Caco-2 (cell line): ENCODE measurements around the gene PPT2. TPM values are rescaled to one million over a fixed set of nuclear protein-coding genes. Genes with fewer than 3 reads are reported as not detected.

Experiments used
- BruUV-seq: library from RNA; stranded (reverse); fragments of 400-500 nt; replicated peaks from 2 replicates; lab custom pipeline; 2021; lab: Mats Ljungman, UMichigan
- CTCF ChIA-PET: fragments of 300-600 bp; sonication (Branson Sonifier 250); formaldehyde crosslinking; loops from one replicate; lab custom pipeline; 2022; ENCODE audit warnings: antibody characterized with exemption; lab: Charles Lee
- POLR2A ChIA-PET: fragments of 300-600 bp; sonication (Branson Sonifier 250); formaldehyde crosslinking; loops from one replicate; lab custom pipeline; 2022; ENCODE audit warnings: antibody characterized with exemption; lab: Charles Lee
- DNase-seq, 2 experiments: peaks; one replicate each; pipeline versions ENCODE4 v3.0.0 to v3.0.0-alpha.2; 2020 to 2022
- H3K27me3 ChIP-seq: replicated peaks from 2 replicates; pipeline ENCODE4 v1.6.0; 2011; ENCODE audit warnings: low read length; ENCODE audit not compliant: control insufficient read depth, insufficient read depth
- H3K36me3 ChIP-seq: 2 replicates; pipeline ENCODE4 v1.5.1; 2011; ENCODE audit warnings: low read length; ENCODE audit not compliant: control insufficient read depth, insufficient read depth
- H3K4me1 ChIP-seq: fragments of 250-450 bp; sonication (Bioruptor Pico); 2 replicates; pipeline ENCODE4 v1.5.1; 2020; ENCODE audit warnings: mild to moderate bottlenecking
- H3K4me3 ChIP-seq: 2 replicates; pipeline ENCODE4 v1.5.1; 2011; ENCODE audit warnings: low read depth, mild to moderate bottlenecking, control low read depth, low read length
- H3K9me3 ChIP-seq: fragments of 250-450 bp; sonication (Bioruptor Pico); 2 replicates; pipeline ENCODE4 v1.5.1; 2020; ENCODE audit warnings: mild to moderate bottlenecking, moderate library complexity
- H3K27ac Mint-ChIP-seq: one replicate; pipeline ENCODE4 v1.8.0; 2022; ENCODE audit warnings: mixed read lengths; ENCODE audit not compliant: unreplicated experiment
- H3K27me3 Mint-ChIP-seq: one replicate; pipeline ENCODE4 v1.8.0; 2022; ENCODE audit warnings: mixed read lengths; ENCODE audit not compliant: insufficient read depth, unreplicated experiment
- H3K36me3 Mint-ChIP-seq: one replicate; pipeline ENCODE4 v1.8.0; 2022; ENCODE audit warnings: mild to moderate bottlenecking, mixed read lengths; ENCODE audit not compliant: insufficient read depth, unreplicated experiment
- H3K4me1 Mint-ChIP-seq: one replicate; pipeline ENCODE4 v1.8.0; 2022; ENCODE audit warnings: low read depth, mixed read lengths; ENCODE audit not compliant: unreplicated experiment
- H3K4me3 Mint-ChIP-seq: one replicate; pipeline ENCODE4 v1.8.0; 2022; ENCODE audit warnings: mild to moderate bottlenecking, moderate library complexity, mixed read lengths; ENCODE audit not compliant: unreplicated experiment
- H3K9me3 Mint-ChIP-seq: one replicate; pipeline ENCODE4 v1.8.0; 2022; ENCODE audit warnings: mixed read lengths; ENCODE audit not compliant: unreplicated experiment
- intact Hi-C: fragments of 100-400 bp; cut with micrococcal nuclease; formaldehyde crosslinking; loops from one replicate; pipeline ENCODE4 v1.10.0; 2022; ENCODE audit not compliant: unreplicated experiment
- total RNA-seq: library from RNA; stranded (reverse); gene quantifications from 2 replicates; pipeline ENCODE4 v1.2.3, GENCODE V29; 2022
- TF ChIP-seq, protein P1 (sequence below), 2 experiments: fragments of 200-600 bp in 1 of 2; IDR thresholded peaks; 1 replicate in 1 of 2; 2 replicates in 1 of 2; pipeline versions ENCODE4 v1.5.1 to v1.8.0; 2011 to 2022; ENCODE audit warnings: antibody characterized with exemption in 1 of 2, control low read depth in 1 of 2, inconsistent platforms in 1 of 2, low read depth in 1 of 2, low read length in 1 of 2, mild to moderate bottlenecking in 1 of 2, moderate library complexity in 1 of 2; ENCODE audit not compliant: insufficient read depth in 1 of 2, severe bottlenecking in 1 of 2, unreplicated experiment in 1 of 2

The PPT2 gene
- total RNA-seq, 1 experiment from 2014 or later: 80.8 TPM

DNA sequence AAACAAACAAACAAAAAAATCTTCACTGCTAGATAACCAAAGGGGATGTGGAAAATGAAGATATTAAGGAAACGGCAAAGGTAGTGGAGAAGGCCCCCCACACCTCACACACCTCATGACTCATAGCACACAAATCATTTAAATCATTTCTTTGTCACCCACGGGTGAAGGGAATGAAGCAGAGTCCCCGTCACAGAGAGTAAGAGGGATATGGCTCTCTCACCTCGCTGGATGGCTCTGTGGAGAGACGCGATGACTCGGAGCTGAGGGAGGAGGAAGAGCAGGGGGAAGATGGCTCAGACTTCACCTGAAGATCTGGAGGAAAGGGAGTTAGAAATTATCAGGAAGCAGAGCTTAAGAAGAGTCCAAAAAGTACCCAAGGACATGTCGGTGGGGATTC is 27.1 kb upstream of the PPT2 start:
- CTCF ChIA-PET: no interaction called here
- POLR2A ChIA-PET: interaction anchor here (2.3 kb wide), 1 partner anchor 69 kb away, joined by 13 read pairs; no protein-coding TSS in a partner anchor

DNA sequence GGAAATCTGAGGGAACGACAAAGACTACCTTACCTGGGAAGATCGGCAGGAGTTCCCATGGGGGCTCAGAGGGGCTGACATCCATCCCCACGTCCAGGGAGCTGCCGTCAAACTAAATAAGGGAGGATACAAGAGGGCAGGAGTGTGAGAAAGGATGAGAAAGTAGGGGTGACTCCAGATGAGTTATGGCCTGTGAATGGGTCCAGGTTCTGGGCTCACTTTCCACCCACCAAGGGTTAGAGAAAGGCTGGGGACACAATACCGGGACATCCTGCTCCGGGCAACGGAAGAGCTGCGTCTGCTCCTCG is 26.6 kb upstream of the PPT2 start:
- DNase-seq: no peak
- Mint-ChIP-seq H3K9me3 (no peaks in the 10 kb centered on the region), H3K4me3 (peak overlapping the region; percentile 99), H3K27ac (peak overlapping the region; percentile 99), H3K36me3 (peaks cover 47% of the 10 kb centered on the region), H3K4me1 (peaks cover 25% of the 10 kb centered on the region), H3K27me3 (no peaks in the 10 kb centered on the region)
- Histone ChIP-seq H3K4me3 (peak overlapping the region; percentile 75), H3K4me1 (peaks cover 17% of the 10 kb centered on the region), H3K27me3 (no peaks in the 10 kb centered on the region), H3K36me3 (0 out of 2 replicates have a peak, but pooled peaks cover 1% of the 10 kb centered on the region), H3K9me3 (no peaks in the 10 kb centered on the region)
- no TSS peak for BruUV-seq
- intact Hi-C loops: no loop called here
- POLR2A ChIA-PET: interaction anchor here (1.1 to 2.3 kb wide), 2 partner anchors 68 to 844 kb away, joined by 7 to 13 read pairs; no protein-coding TSS in a partner anchor
- TF ChIP-seq, protein P1, sequence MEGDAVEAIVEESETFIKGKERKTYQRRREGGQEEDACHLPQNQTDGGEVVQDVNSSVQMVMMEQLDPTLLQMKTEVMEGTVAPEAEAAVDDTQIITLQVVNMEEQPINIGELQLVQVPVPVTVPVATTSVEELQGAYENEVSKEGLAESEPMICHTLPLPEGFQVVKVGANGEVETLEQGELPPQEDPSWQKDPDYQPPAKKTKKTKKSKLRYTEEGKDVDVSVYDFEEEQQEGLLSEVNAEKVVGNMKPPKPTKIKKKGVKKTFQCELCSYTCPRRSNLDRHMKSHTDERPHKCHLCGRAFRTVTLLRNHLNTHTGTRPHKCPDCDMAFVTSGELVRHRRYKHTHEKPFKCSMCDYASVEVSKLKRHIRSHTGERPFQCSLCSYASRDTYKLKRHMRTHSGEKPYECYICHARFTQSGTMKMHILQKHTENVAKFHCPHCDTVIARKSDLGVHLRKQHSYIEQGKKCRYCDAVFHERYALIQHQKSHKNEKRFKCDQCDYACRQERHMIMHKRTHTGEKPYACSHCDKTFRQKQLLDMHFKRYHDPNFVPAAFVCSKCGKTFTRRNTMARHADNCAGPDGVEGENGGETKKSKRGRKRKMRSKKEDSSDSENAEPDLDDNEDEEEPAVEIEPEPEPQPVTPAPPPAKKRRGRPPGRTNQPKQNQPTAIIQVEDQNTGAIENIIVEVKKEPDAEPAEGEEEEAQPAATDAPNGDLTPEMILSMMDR (IDR thresholded peaks at IDR 0.05; ENCODE audit: insufficient read depth in 1 of 2, low read depth in 1 of 2, low read length in 1 of 2, severe bottlenecking in 1 of 2, unreplicated experiment in 1 of 2): no peak
- CTCF ChIA-PET: interaction anchor here (1.1 to 1.4 kb wide), 4 partner anchors 11 to 68 kb away, joined by 3 to 8 read pairs (median 6); no protein-coding TSS in a partner anchor

More for the DNA sequence above, 27.1 kb upstream of the PPT2 start:
- intact Hi-C loops: no loop called here
- DNase-seq: no peak
- Histone ChIP-seq H3K4me3 (peak overlapping the region; percentile 75), H3K27me3 (no peaks in the 10 kb centered on the region), H3K9me3 (no peaks in the 10 kb centered on the region), H3K36me3 (0 out of 2 replicates have a peak, but pooled peaks cover 1% of the 10 kb centered on the region), H3K4me1 (peaks cover 17% of the 10 kb centered on the region)
- BruUV-seq: no TSS peak
- Mint-ChIP-seq H3K4me3 (peak overlapping the region; percentile 99), H3K9me3 (no peaks in the 10 kb centered on the region), H3K27ac (peak overlapping the region; percentile 99), H3K4me1 (peaks cover 20% of the 10 kb centered on the region), H3K36me3 (peaks cover 51% of the 10 kb centered on the region), H3K27me3 (no peaks in the 10 kb centered on the region)
- TF ChIP-seq, protein P1 (IDR thresholded peaks at IDR 0.05; ENCODE audit: insufficient read depth in 1 of 2, low read depth in 1 of 2, low read length in 1 of 2, severe bottlenecking in 1 of 2, unreplicated experiment in 1 of 2): no peak

DNA sequence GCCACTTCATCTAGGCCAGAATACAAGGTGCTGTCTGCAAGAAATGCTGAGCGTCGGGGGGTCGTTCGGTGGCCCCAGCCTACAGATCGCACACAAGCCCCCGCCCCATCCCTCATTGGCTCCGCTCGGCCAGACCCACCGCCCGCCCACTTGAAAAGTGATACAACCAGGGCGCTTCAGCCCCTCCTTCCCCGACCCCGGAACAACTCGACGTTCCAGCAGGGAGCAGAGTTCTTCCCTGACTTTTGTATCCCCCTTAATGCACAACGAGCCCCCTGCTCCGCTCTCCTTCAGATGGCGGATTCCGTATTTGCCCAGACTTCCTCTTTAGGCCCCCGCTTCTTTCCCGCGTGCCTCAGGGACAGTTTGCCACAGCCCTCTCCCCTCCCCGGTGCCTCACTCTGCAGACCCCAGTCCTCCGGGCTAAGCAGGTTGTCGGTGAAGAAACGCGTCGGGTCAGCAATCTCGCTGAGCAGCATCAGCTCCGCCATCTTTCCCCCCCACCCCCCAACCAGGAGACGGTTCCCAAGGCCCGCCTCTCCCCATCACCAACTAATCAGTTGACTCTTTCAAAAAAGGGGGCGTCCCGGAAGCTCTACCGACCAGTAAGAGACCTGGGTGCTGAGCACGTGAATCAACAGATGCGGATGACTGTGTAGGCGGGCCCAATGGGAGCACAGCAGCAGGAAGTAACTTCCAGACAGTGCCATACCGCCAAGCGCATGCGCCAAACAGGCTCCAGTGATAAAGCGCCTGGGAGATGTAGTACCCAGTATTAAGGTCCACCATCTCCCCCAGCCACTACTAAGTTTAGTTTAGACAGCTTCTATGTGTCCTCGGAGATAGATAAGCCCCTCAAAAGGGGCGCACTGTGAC is 26.0 kb upstream of the PPT2 start, which contains the start of gene ATF6B:
Gene ATF6B (minus strand): TSS at position 530 of the 876 bp plus-strand sequence. CDS start 39 bp downstream, at position 491.
- intact Hi-C loops: loop anchor here (1.0 kb wide), 1 partner anchor 50 kb away; the partner anchor contains the start of gene RNF5
- peak within 1 kb of the TSS; percentile 99 for H3K27ac Mint-ChIP-seq
- no peaks in the 10 kb centered on the region for H3K27me3 ChIP-seq
- H3K4me1 Mint-ChIP-seq: peaks cover 26% of the 10 kb centered on the region
- TF ChIP-seq, protein P1 (IDR thresholded peaks at IDR 0.05; ENCODE audit: insufficient read depth in 1 of 2, low read depth in 1 of 2, low read length in 1 of 2, severe bottlenecking in 1 of 2, unreplicated experiment in 1 of 2): no peak
- H3K4me1 ChIP-seq: peaks cover 17% of the 10 kb centered on the region
- peak within 1 kb of the TSS; percentile 99 for H3K4me3 Mint-ChIP-seq
- peak within 1 kb of the TSS; percentile 75 for H3K4me3 ChIP-seq
- ChIA-PET POLR2A (interaction anchor here (0.5 to 2.3 kb wide), 10 partner anchors 9 to 844 kb away, joined by 3 to 13 read pairs (median 4); partner anchors contain the start of genes HSPA1A, HSPA1L, NEU1 and PBX2), CTCF (interaction anchor here (0.6 to 1.4 kb wide), 10 partner anchors 9 to 508 kb away, joined by 3 to 8 read pairs (median 4); no protein-coding TSS in a partner anchor)
- peaks cover 44% of the 10 kb centered on the region for H3K36me3 Mint-ChIP-seq
- peak; percentile 96 to 99 for DNase-seq
- H3K27me3 Mint-ChIP-seq: no peaks in the 10 kb centered on the region
- H3K9me3 Mint-ChIP-seq: no peaks in the 10 kb centered on the region
- no TSS peak for BruUV-seq
- H3K9me3 ChIP-seq: no peaks in the 10 kb centered on the region
- 0 out of 2 replicates have a peak, but pooled peaks cover 1% of the 10 kb centered on the region for H3K36me3 ChIP-seq
